ENCODE results near the gene ANKRD37. TPM values are rescaled to one million over a fixed set of nuclear protein-coding genes. Genes with fewer than 3 reads are reported as not detected.

Gene ANKRD37
- total RNA-seq, 1 experiment from 2014 or later: 3.6 TPM

- H3K4me3 ChIP-seq (ENCODE audit: low read depth, low read length): no peak overlapping the region
- Mint-ChIP-seq H3K36me3 (ENCODE audit: insufficient read depth, unreplicated experiment) (no peaks in the 10 kb centered on the region), H3K27me3 (ENCODE audit: insufficient read depth, unreplicated experiment) (no peaks in the 10 kb centered on the region), H3K4me1 (ENCODE audit: low read depth, unreplicated experiment) (no peaks in the 10 kb centered on the region), H3K9me3 (ENCODE audit: unreplicated experiment) (no peaks in the 10 kb centered on the region), H3K27ac (ENCODE audit: unreplicated experiment) (no peak overlapping the region), H3K4me3 (ENCODE audit: unreplicated experiment) (no peak overlapping the region)
- DNase-seq: no peak
- no TSS peak for BruUV-seq (replicated peaks)
- H3K4me1 ChIP-seq: peaks cover 4% of the 10 kb centered on the region; the same call in 1 of the 2 replicates
- CTCF ChIA-PET: no interaction called here
- POLR2A ChIA-PET: no interaction called here
- no peaks in the 10 kb centered on the region for H3K9me3 ChIP-seq
- no peaks in the 10 kb centered on the region for H3K36me3 ChIP-seq (ENCODE audit: control insufficient read depth, insufficient read depth, low read length)
- TF ChIP-seq, protein P1, sequence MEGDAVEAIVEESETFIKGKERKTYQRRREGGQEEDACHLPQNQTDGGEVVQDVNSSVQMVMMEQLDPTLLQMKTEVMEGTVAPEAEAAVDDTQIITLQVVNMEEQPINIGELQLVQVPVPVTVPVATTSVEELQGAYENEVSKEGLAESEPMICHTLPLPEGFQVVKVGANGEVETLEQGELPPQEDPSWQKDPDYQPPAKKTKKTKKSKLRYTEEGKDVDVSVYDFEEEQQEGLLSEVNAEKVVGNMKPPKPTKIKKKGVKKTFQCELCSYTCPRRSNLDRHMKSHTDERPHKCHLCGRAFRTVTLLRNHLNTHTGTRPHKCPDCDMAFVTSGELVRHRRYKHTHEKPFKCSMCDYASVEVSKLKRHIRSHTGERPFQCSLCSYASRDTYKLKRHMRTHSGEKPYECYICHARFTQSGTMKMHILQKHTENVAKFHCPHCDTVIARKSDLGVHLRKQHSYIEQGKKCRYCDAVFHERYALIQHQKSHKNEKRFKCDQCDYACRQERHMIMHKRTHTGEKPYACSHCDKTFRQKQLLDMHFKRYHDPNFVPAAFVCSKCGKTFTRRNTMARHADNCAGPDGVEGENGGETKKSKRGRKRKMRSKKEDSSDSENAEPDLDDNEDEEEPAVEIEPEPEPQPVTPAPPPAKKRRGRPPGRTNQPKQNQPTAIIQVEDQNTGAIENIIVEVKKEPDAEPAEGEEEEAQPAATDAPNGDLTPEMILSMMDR (IDR thresholded peaks at IDR 0.05; ENCODE audit: insufficient read depth in 1 of 2, low read depth in 1 of 2, low read length in 1 of 2, severe bottlenecking in 1 of 2, unreplicated experiment in 1 of 2): no peak
- no peaks in the 10 kb centered on the region for H3K27me3 ChIP-seq (replicated peaks; ENCODE audit: control insufficient read depth, insufficient read depth, low read length)
- intact Hi-C loops (cut with micrococcal nuclease; ENCODE audit: unreplicated experiment): no loop called here
These were observed 16.3 kb upstream of the ANKRD37 start for GRCh38 chr4:185380320-185380719.

GRCh38 chr4:185381288-185382196 lies 15.1 kb upstream of the ANKRD37 start:
- H3K36me3 Mint-ChIP-seq (ENCODE audit: insufficient read depth, unreplicated experiment): no peaks in the 10 kb centered on the region

GRCh38 chr4:185382754-185383153 lies 13.9 kb upstream of the ANKRD37 start:
- no peak for DNase-seq
- Histone ChIP-seq H3K27me3 (replicated peaks; ENCODE audit: control insufficient read depth, insufficient read depth, low read length) (no peaks in the 10 kb centered on the region), H3K36me3 (ENCODE audit: control insufficient read depth, insufficient read depth, low read length) (no peaks in the 10 kb centered on the region), H3K4me3 (ENCODE audit: low read depth, low read length) (no peak overlapping the region), H3K9me3 (no peaks in the 10 kb centered on the region), H3K4me1 (peaks cover 4% of the 10 kb centered on the region; the same call in 1 of the 2 replicates)
- no peaks in the 10 kb centered on the region for H3K27me3 Mint-ChIP-seq (ENCODE audit: insufficient read depth, unreplicated experiment)
- H3K36me3 Mint-ChIP-seq (ENCODE audit: insufficient read depth, unreplicated experiment): no peaks in the 10 kb centered on the region
- BruUV-seq (replicated peaks): no TSS peak
- H3K4me3 Mint-ChIP-seq (ENCODE audit: unreplicated experiment): no peak overlapping the region
- intact Hi-C loops (cut with micrococcal nuclease; ENCODE audit: unreplicated experiment): no loop called here
- H3K4me1 Mint-ChIP-seq (ENCODE audit: low read depth, unreplicated experiment): no peaks in the 10 kb centered on the region
- ChIA-PET POLR2A (no interaction called here), CTCF (no interaction called here)
- TF ChIP-seq, protein P1 (IDR thresholded peaks at IDR 0.05; ENCODE audit: insufficient read depth in 1 of 2, low read depth in 1 of 2, low read length in 1 of 2, severe bottlenecking in 1 of 2, unreplicated experiment in 1 of 2): no peak
- no peaks in the 10 kb centered on the region for H3K9me3 Mint-ChIP-seq (ENCODE audit: unreplicated experiment)
- no peak overlapping the region for H3K27ac Mint-ChIP-seq (ENCODE audit: unreplicated experiment)

More at GRCh38 chr4:185381288-185382196, 15.1 kb upstream of the ANKRD37 start:
- H3K4me3 ChIP-seq (ENCODE audit: low read depth, low read length): no peak overlapping the region
- BruUV-seq (replicated peaks): no TSS peak
- Mint-ChIP-seq H3K4me3 (ENCODE audit: unreplicated experiment) (no peak overlapping the region), H3K27me3 (ENCODE audit: insufficient read depth, unreplicated experiment) (no peaks in the 10 kb centered on the region), H3K27ac (ENCODE audit: unreplicated experiment) (no peak overlapping the region), H3K4me1 (ENCODE audit: low read depth, unreplicated experiment) (no peaks in the 10 kb centered on the region), H3K9me3 (ENCODE audit: unreplicated experiment) (no peaks in the 10 kb centered on the region)
- H3K9me3 ChIP-seq: no peaks in the 10 kb centered on the region
- intact Hi-C loops (cut with micrococcal nuclease; ENCODE audit: unreplicated experiment): no loop called here
- ChIA-PET CTCF (no interaction called here), POLR2A (interaction anchor here (0.6 kb wide), 1 partner anchor 10 kb away, joined by 11 read pairs; no protein-coding TSS in a partner anchor)
- no peaks in the 10 kb centered on the region for H3K36me3 ChIP-seq (ENCODE audit: control insufficient read depth, insufficient read depth, low read length)
- no peaks in the 10 kb centered on the region for H3K27me3 ChIP-seq (replicated peaks; ENCODE audit: control insufficient read depth, insufficient read depth, low read length)
- H3K4me1 ChIP-seq: peaks cover 4% of the 10 kb centered on the region; the same call in 1 of the 2 replicates
- no peak for DNase-seq
- TF ChIP-seq, protein P1 (IDR thresholded peaks at IDR 0.05; ENCODE audit: insufficient read depth in 1 of 2, low read depth in 1 of 2, low read length in 1 of 2, severe bottlenecking in 1 of 2, unreplicated experiment in 1 of 2): no peak
